GM12801 (cell line): Measurements from ENCODE around the gene CDK5RAP2.

ENCODE experiments used
- TF ChIP-seq, protein P1 (sequence below): IDR thresholded peaks from one replicate; pipeline ENCODE4 v1.5.1; 2011; ENCODE audit warnings: control low read depth; ENCODE audit not compliant: insufficient read length; ENCODE audit errors: extremely low read depth

The CDK5RAP2 gene

DNA sequence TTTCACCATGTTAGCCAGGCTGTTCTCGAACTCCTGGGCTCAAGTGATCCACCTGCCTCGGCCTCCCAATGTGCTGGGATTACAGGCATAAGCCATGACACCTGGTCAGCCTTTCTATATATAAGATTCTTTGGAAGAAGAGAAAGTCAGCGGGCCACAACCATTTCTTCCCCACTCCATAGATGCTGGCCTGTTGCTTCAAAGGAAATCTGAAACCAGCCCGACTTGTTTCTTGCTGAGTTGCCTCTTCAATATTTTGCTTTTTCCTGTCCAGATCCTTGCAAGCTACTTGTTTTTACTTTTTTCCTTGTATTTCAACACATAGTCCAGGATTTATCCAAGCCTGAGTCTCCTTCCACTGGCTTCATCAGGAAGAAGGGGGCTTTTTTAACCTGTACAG, 219.5 kb downstream of the CDK5RAP2 start:
- TF ChIP-seq, protein P1, sequence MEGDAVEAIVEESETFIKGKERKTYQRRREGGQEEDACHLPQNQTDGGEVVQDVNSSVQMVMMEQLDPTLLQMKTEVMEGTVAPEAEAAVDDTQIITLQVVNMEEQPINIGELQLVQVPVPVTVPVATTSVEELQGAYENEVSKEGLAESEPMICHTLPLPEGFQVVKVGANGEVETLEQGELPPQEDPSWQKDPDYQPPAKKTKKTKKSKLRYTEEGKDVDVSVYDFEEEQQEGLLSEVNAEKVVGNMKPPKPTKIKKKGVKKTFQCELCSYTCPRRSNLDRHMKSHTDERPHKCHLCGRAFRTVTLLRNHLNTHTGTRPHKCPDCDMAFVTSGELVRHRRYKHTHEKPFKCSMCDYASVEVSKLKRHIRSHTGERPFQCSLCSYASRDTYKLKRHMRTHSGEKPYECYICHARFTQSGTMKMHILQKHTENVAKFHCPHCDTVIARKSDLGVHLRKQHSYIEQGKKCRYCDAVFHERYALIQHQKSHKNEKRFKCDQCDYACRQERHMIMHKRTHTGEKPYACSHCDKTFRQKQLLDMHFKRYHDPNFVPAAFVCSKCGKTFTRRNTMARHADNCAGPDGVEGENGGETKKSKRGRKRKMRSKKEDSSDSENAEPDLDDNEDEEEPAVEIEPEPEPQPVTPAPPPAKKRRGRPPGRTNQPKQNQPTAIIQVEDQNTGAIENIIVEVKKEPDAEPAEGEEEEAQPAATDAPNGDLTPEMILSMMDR: no peak

DNA sequence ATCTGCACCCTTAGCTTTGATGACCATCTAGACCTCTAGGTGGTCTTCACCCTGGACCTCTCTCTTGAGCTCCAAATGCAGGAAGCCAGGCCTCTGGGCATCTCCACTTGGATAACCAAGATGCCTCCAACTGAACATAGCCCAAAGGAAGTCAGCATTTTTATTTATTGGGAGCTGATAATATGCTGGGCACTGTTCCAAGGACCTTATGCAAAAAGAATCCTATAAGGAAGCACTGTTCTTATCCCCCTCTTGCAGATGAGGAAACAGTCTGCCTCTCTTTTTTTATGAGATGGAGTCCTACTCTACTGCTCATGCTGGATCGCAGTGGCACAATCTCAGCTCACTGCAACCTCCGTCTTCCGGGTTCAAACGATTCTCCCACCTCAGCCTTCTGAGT, 219.9 kb downstream of the CDK5RAP2 start:
- TF ChIP-seq, protein P1: no peak

DNA sequence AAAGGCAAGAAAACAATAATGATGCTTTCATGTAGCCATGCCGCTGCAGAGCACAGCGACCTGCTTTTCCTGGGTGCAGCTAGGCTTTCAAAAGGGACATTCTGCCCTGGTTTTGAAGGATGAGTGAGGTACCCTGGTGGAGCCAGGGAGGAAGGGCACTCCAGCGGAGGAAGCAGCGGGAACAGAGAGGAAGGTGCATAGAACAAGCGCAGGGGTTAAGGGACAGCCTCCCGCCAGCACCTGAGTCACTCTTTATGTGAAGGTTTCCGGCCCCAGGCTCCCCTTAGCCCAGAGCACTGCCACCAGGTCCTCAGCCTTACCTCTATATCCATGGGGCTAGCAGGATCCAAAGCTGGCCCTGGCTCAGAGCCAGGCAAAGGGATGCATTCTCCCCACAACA, 221.1 kb downstream of the CDK5RAP2 start:
- TF ChIP-seq, protein P1: no peak

DNA sequence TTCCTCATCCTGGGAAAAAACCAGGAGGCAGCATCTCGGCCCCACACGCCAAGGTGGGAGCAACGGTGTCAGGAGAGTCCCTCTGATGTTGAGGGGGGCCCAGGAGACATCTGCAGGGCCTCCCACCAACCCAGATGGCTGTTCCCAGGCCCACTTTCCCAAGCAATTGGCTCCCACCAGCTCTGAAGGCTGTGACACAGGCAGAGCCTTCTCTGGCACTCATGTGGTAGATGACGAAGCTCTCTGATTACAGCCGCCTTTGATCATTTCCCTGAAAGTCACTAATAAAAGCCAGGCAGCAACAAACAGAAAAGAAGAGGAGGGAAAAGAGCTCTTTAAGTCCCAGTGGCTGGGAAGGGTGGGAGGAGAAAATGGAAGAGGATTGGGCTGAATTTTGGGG, 226.5 kb downstream of the CDK5RAP2 start:
- TF ChIP-seq, protein P1: no peak

DNA sequence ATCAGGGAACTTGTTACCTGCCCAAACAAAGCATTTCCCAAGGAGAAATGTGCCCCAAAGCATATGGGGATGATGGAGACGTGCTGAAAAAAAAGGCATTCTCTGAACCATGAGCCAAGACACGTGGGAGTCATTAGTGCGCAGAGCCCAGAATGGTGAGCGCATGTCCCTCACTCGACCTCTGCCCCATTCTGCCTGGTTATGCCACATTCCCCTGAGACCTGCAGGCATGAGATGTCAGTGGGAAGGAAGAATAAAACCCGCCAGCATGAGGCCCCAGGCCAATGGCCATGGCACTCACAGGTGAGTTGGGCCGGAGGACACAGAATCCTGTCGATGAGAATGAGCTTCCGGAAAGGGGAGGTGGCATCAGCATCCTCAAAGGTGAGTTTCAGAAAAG, 228.9 kb downstream of the CDK5RAP2 start:
- TF ChIP-seq, protein P1: no peak

DNA sequence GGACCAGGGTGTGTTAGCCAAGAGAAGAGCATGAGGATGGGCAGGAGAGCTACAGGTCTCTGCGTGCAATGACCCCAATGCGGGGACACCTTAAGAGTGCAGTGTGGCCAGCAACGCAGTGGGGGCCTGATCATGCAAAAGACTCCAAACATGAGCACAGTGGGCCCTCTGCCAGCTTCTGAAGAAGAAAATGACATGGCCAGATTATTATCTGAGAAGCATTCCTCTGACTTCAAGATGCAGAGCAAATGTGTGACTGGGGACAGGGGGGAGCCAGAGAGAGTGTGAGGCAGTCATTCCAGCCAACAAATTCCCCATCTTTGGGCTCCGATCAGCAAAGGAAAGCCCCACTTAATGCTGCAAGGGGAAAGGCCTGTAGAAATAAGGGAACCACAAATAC, 229.4 kb downstream of the CDK5RAP2 start:
- TF ChIP-seq, protein P1: no peak

DNA sequence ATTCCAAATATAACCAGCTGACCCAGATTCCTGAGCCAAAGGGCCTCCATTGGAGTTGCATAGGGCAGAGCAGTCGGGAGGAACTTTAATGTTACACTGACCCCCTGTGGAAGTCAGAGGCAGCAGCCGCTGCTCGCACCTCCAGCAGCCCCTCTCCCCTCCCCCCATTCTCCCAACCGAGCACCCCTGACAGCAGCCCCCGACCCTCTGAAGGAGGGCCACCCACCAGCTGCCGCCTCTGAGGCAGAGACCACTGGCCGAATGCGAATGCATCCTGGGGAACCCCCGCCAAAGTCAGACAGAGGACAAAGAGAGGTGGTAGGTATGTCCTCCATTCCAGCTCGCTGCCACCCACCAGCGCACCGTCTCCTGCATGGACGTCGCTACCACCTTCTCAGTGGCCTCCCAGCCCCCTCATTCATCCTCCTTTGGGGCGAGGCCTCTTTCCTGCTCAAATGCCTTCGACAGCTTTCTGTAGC, 231.0 kb downstream of the CDK5RAP2 start:
- TF ChIP-seq, protein P1: no peak

DNA sequence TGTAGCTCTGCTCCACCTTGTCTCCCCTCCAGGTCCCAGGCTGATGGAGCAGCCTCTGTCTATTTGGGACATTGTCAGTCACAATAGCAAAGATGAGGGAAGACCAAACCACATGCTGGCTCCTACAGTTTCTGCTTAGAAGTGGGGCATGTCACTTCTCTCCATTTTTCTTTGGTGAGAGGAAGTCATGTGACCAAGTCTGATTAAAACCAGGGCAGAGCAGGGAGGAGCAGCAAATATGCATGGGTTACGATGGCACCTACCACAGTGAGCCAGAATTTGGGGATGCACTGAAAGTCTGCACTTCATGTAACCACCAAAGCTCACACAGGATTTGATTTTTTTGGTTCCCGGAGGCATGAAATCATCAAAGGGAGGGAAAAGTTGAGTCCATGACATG, 234.6 kb downstream of the CDK5RAP2 start:
- TF ChIP-seq, protein P1: no peak
